Common myeloid progenitor, CD34-positive (primary cell): ENCODE results near the gene TSPAN14.

Experiments used
- CTCF ChIA-PET: fragments of 350-600 bp; sonication (Branson Sonifier 250); formaldehyde crosslinking; loops from one replicate; lab custom pipeline; 2021; ENCODE audit warnings: antibody characterized with exemption; lab: Charles Lee
- POLR2A ChIA-PET: fragments of 350-600 bp; sonication (Branson Sonifier 250); formaldehyde crosslinking; loops from one replicate; lab custom pipeline; 2021; ENCODE audit warnings: antibody characterized with exemption; lab: Charles Lee
- DNase-seq, 3 donors: peaks; one replicate each; pipeline versions ENCODE4 v3.0.0 to v3.0.0-alpha.2; 2013
- H3K27ac ChIP-seq, 2 experiments: 1 replicate in 1 of 2; 2 replicates in 1 of 2; pipeline ENCODE4 v1.7.0; 2013; ENCODE audit warnings: inconsistent platforms in 2 of 2, low read length in 2 of 2, mild to moderate bottlenecking in 2 of 2, low read depth in 1 of 2, moderate library complexity in 1 of 2; ENCODE audit not compliant: severe bottlenecking in 2 of 2, insufficient read depth in 1 of 2, poor library complexity in 1 of 2
- H3K27me3 ChIP-seq, 5 experiments: replicated peaks in 2 of 5; 1 replicate in 3 of 5; 2 replicates in 2 of 5; pipeline versions ENCODE4 v1.6.1 to v1.7.0; 2013; ENCODE audit warnings: low read length in 4 of 5, mild to moderate bottlenecking in 2 of 5, moderate library complexity in 2 of 5, inconsistent platforms in 1 of 5; ENCODE audit not compliant: insufficient read depth in 5 of 5, control insufficient read depth in 4 of 5
- H3K36me3 ChIP-seq, 4 experiments: 1 replicate in 2 of 4; 2 replicates in 2 of 4; pipeline versions ENCODE4 v1.6.1 to v1.7.0; 2013; ENCODE audit warnings: low read length in 3 of 4, control low read depth in 1 of 4, mild to moderate bottlenecking in 1 of 4; ENCODE audit not compliant: control insufficient read depth in 4 of 4, insufficient read depth in 4 of 4
- H3K4me1 ChIP-seq, 4 experiments: 1 replicate in 3 of 4; 2 replicates in 1 of 4; pipeline versions ENCODE4 v1.6.1 to v1.7.1; 2013; ENCODE audit warnings: low read length in 3 of 4, mild to moderate bottlenecking in 3 of 4, control low read depth in 1 of 4, inconsistent platforms in 1 of 4, moderate library complexity in 1 of 4; ENCODE audit not compliant: control insufficient read depth in 4 of 4, insufficient read depth in 4 of 4; ENCODE audit errors: control extremely low read depth in 1 of 4
- H3K4me3 ChIP-seq, 7 experiments: 1 replicate in 4 of 7; 2 replicates in 3 of 7; pipeline versions ENCODE4 v1.5.1 to v1.7.0; 2013; ENCODE audit warnings: mild to moderate bottlenecking in 7 of 7, low read length in 6 of 7, moderate library complexity in 6 of 7, inconsistent platforms in 2 of 7, low read depth in 2 of 7, control low read depth in 1 of 7; ENCODE audit not compliant: insufficient read depth in 4 of 7, control insufficient read depth in 1 of 7; ENCODE audit errors: extremely low read depth in 1 of 7
- H3K9me3 ChIP-seq, 5 experiments: 1 replicate in 4 of 5; 2 replicates in 1 of 5; pipeline versions ENCODE4 v1.6.1 to v1.7.1; 2013; ENCODE audit warnings: low read length in 4 of 5, mild to moderate bottlenecking in 2 of 5, inconsistent platforms in 1 of 5, low read depth in 1 of 5, moderate library complexity in 1 of 5; ENCODE audit not compliant: control insufficient read depth in 4 of 5, insufficient read depth in 2 of 5; ENCODE audit errors: control extremely low read depth in 1 of 5
- WGBS: methylation state at CpG from one replicate; pipeline ENCODE4 v1.1.5; 2013; ENCODE audit not compliant: insufficient coverage; 5-methylcytosine and 5-hydroxymethylcytosine counted together

Gene TSPAN14

DNA sequence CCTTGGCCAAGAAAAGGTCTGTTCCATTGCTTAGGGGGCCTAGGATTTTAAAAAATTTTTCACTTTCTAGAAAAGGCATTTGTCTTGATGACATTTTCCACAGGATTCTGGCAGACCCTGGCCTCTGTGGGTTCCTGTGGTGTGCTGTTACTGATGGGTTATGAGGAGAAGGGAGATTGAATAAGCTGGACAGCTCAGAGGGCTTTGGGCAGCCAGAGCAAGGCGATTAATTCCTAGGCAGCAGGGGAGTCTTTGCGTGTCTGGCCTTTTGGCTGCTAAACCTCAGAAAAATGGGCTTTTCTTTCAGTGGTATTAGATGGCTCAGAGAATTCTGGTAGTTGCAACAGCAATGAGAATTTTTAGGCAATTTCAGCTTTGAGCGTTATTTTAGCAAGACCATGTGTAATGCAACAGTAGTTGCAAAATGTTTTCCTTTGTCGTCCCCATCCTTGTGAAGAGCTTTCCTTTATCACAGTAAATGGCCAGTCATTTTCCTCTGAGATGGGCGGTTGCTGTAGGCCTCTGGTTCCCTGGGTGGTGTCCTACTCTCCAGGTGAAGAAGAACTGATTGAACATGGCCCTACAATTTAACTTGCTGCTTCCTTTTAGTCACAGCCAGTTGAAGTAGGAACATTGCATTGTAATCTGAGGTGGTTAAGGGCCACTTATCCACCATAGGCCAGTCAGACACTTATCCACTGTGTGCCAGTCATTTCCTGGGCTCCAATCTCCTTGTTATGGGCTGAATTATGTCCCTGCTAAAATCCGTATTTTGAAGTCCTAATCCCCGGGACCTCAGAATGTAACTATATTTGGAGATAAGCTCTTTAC is 126.7 kb downstream of the TSPAN14 start:
- ChIA-PET POLR2A (no interaction called here), CTCF (no interaction called here)
- H3K4me1 ChIP-seq, result peaks cover 0 to 22% (median 10%) of the 10 kb centered on the region in 4 experiments
- H3K36me3 ChIP-seq, result no peaks in the 10 kb centered on the region
- H3K27ac ChIP-seq, result no peak overlapping the region
- H3K4me3 ChIP-seq, result no peak overlapping the region
- H3K9me3 ChIP-seq, result peaks cover 0 to 7% (median 2%) of the 10 kb centered on the region in 5 experiments
- no peaks in the 10 kb centered on the region for H3K27me3 ChIP-seq
- WGBS, result 98% methylated on average over 7 of the region's 7 CpGs
- no peak for DNase-seq

DNA sequence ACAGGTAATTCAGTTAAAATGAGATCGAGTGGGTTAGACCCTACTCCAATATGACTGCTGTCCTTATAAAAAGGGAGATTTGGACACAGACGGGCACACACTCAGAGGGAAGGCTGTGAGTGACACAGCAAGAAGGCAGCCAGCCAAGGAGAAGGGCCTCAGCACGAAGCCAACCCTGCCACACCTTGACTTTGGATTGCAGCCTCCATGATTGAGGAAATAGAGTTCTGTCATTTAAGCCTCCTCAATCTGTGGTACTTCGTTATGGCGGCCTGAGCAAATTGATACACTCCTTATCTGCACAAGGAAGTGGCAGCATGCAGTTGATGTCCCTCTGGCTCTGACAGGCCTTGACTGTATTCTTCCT is 127.3 kb downstream of the TSPAN14 start:
- Histone ChIP-seq H3K36me3 (no peaks in the 10 kb centered on the region), H3K4me1 (peaks cover 0 to 22% (median 10%) of the 10 kb centered on the region in 4 experiments), H3K27ac (no peak overlapping the region), H3K4me3 (no peak overlapping the region), H3K27me3 (no peaks in the 10 kb centered on the region), H3K9me3 (peaks cover 0 to 7% (median 2%) of the 10 kb centered on the region in 5 experiments)
- CTCF ChIA-PET, result no interaction called here
- POLR2A ChIA-PET, result no interaction called here
- DNase-seq, result no peak
- WGBS, result 100% methylated on average over 5 of the region's 5 CpGs

DNA sequence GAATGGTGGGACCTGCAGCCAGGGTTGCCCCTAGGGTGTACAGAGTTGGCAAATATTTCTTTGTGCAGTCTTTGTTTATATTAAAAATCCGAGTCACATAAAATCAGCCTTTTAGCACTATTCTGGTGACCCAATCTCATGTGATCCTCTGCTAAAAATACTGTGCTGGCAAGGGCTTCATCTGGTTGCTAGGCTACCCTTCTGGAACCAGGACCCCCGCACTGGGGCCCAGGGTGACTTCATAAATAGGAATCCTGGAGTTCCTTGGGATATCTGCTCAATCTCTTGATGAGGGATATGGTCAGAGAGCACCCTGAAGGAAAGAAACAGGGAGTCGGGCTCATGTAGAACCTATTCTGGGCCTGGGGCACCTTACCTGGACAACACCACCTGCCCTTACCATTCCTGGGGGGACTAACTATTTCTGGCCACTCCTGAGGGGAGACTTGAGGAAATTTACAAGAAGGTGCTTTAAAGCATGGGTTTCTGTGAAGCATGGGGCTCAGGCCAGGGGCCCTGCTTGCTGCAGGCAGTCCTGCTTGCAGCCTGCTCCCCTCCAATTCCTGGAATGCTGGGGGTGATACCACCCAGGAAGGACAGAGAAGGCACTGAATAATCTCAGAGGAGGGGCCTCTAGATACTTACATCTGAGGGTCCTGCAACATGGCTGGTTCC is 128.3 kb downstream of the TSPAN14 start:
- ChIA-PET CTCF (interaction anchor here (1.4 kb wide), 1 partner anchor 138 kb away, joined by 3 read pairs; no protein-coding TSS in a partner anchor), POLR2A (no interaction called here)
- Histone ChIP-seq H3K4me3 (no peak overlapping the region), H3K27me3 (no peaks in the 10 kb centered on the region), H3K36me3 (no peaks in the 10 kb centered on the region), H3K9me3 (no peaks in the 10 kb centered on the region), H3K4me1 (peaks cover 0 to 22% (median 10%) of the 10 kb centered on the region in 4 experiments), H3K27ac (no peak overlapping the region)
- WGBS, result 95% methylated on average over 3 of the region's 3 CpGs
- DNase-seq, result no peak
